B cell (primary cell): ENCODE measurements around the gene HPN. TPM values are rescaled to one million over a fixed set of nuclear protein-coding genes. Genes with fewer than 3 reads are reported as not detected.

Experiments
- ATAC-seq: fragments of 200-7000 bp; cut with Tn5 transposase; one replicate; pipeline ENCODE4 v1.10.0; 2021; ENCODE audit warnings: low read depth, mild to moderate bottlenecking, moderate number of reproducible peaks, moderate library complexity
- CTCF ChIA-PET: fragments of 350-600 bp; sonication (Branson Sonifier 250); formaldehyde crosslinking; loops from one replicate; lab custom pipeline; 2021; ENCODE audit warnings: antibody characterized with exemption, inconsistent platforms; lab: Charles Lee
- POLR2A ChIA-PET: fragments of 350-600 bp; sonication (Branson Sonifier 250); formaldehyde crosslinking; loops from one replicate; lab custom pipeline; 2021; ENCODE audit warnings: antibody characterized with exemption; lab: Charles Lee
- DNase-seq: peaks from one replicate; pipeline ENCODE4 v3.0.0; 2013
- H2AFZ ChIP-seq: 2 replicates; pipeline ENCODE4 v1.6.1; 2012; ENCODE audit warnings: mild to moderate bottlenecking, low read depth, low read length; ENCODE audit not compliant: insufficient read depth, poor library complexity, severe bottlenecking
- H3K27ac ChIP-seq, 2 donors: 1 replicate in 1 of 2; 2 replicates in 1 of 2; pipeline ENCODE4 v1.5.1; 2012 to 2013; ENCODE audit warnings: low read length in 2 of 2, mild to moderate bottlenecking in 2 of 2, moderate library complexity in 1 of 2
- H3K27me3 ChIP-seq, 4 experiments: fragments of 200-600 bp in 1 of 4; sonication (generic) in 1 of 4; replicated peaks in 1 of 4; 1 replicate in 2 of 4; 2 replicates in 2 of 4; pipeline versions ENCODE4 v1.6.1 to v1.7.0; 2013 to 2016; ENCODE audit warnings: low read length in 3 of 4, mild to moderate bottlenecking in 2 of 4, mixed read lengths in 1 of 4, moderate library complexity in 1 of 4; ENCODE audit not compliant: insufficient read depth in 4 of 4, control insufficient read depth in 3 of 4; ENCODE audit errors: control extremely low read depth in 1 of 4
- H3K36me3 ChIP-seq, 2 experiments: replicated peaks in 1 of 2; 1 replicate in 1 of 2; 2 replicates in 1 of 2; pipeline versions ENCODE4 v1.6.1 to v1.7.1; 2013; ENCODE audit warnings: low read length in 1 of 2; ENCODE audit not compliant: insufficient read depth in 2 of 2, control insufficient read depth in 1 of 2; ENCODE audit errors: control extremely low read depth in 1 of 2, extremely low read depth in 1 of 2
- H3K4me1 ChIP-seq, 2 donors: fragments of 200-600 bp in 1 of 2; sonication (generic) in 1 of 2; 1 replicate in 1 of 2; 2 replicates in 1 of 2; pipeline versions ENCODE4 v1.5.1 to v1.6.1; 2013 to 2017; ENCODE audit warnings: low read length in 2 of 2; ENCODE audit not compliant: control insufficient read depth in 2 of 2, insufficient read depth in 2 of 2
- H3K4me2 ChIP-seq: replicated peaks from 2 replicates; pipeline ENCODE3; 2012; ENCODE audit warnings: mild to moderate bottlenecking, low read depth, low read length; ENCODE audit not compliant: poor library complexity, severe bottlenecking
- H3K4me3 ChIP-seq, 5 experiments: fragments of 200-600 bp in 1 of 5; sonication (generic) in 1 of 5; 1 replicate in 3 of 5; 2 replicates in 2 of 5; pipeline versions ENCODE4 v1.5.1 to v1.7.0; 2011 to 2016; ENCODE audit warnings: low read length in 4 of 5, mild to moderate bottlenecking in 4 of 5, low read depth in 2 of 5, control low read depth in 1 of 5, moderate library complexity in 1 of 5; ENCODE audit not compliant: insufficient read depth in 1 of 5; ENCODE audit errors: control extremely low read depth in 1 of 5, extremely low read depth in 1 of 5
- H3K79me2 ChIP-seq: fragments of 200-600 bp; sonication (generic); one replicate; pipeline ENCODE4 v1.6.0; 2016; ENCODE audit warnings: low read length; ENCODE audit not compliant: control insufficient read depth, insufficient read depth
- H3K9ac ChIP-seq: fragments of 200-600 bp; sonication (generic); 2 replicates; pipeline ENCODE4 v1.6.1; 2017; ENCODE audit warnings: mild to moderate bottlenecking, low read length, moderate library complexity
- H3K9me3 ChIP-seq, 3 donors: one replicate each; pipeline versions ENCODE4 v1.6.1 to v1.7.1; 2013; ENCODE audit warnings: low read length in 2 of 3; ENCODE audit not compliant: control insufficient read depth in 2 of 3, insufficient read depth in 1 of 3; ENCODE audit errors: control extremely low read depth in 1 of 3
- H4K20me1 ChIP-seq: 2 replicates; pipeline ENCODE4 v1.6.0; 2012; ENCODE audit warnings: mild to moderate bottlenecking, low read length; ENCODE audit not compliant: insufficient read depth, control insufficient read depth, poor library complexity, severe bottlenecking
- H3K27ac Mint-ChIP-seq: one replicate; pipeline ENCODE4 v1.8.0; 2021; ENCODE audit warnings: mixed read lengths
- H3K27me3 Mint-ChIP-seq: one replicate; pipeline ENCODE4 v1.8.0; 2021; ENCODE audit warnings: mixed read lengths
- H3K4me1 Mint-ChIP-seq: one replicate; pipeline ENCODE4 v1.8.0; 2021; ENCODE audit warnings: mixed read lengths
- H3K4me3 Mint-ChIP-seq: one replicate; pipeline ENCODE4 v1.8.0; 2021; ENCODE audit warnings: mixed read lengths
- H3K9me3 Mint-ChIP-seq: one replicate; pipeline ENCODE4 v1.8.0; 2022; ENCODE audit warnings: mixed read lengths; ENCODE audit not compliant: insufficient read depth
- CTCF ChIP-seq: fragments of 200-600 bp; IDR thresholded peaks from one replicate; pipeline ENCODE4 v1.8.0; 2022; ENCODE audit warnings: antibody characterized with exemption, mild to moderate bottlenecking
- EZH2 ChIP-seq: IDR thresholded peaks from 2 replicates; pipeline ENCODE4 v1.6.1; 2012; ENCODE audit warnings: borderline replicate concordance, low read depth, mild to moderate bottlenecking, moderate library complexity, low read length; ENCODE audit not compliant: insufficient read depth, poor library complexity, severe bottlenecking
- WGBS: methylation state at CpG from one replicate; pipeline ENCODE4 v1.1.5; 2013; ENCODE audit warnings: missing lambda C conversion rate; ENCODE audit not compliant: insufficient coverage; 5-methylcytosine and 5-hydroxymethylcytosine counted together
- intact Hi-C: fragments of 100-400 bp; cut with micrococcal nuclease; formaldehyde crosslinking; loops from one replicate; pipeline ENCODE4 v1.10.0; 2022
- polyA plus RNA-seq: library from polyadenylated mRNA; depleted of rRNA; stranded (reverse); fragments of >200 nt; gene quantifications from 2 replicates; pipeline ENCODE4 v1.2.3, GENCODE V29; 2012
- total RNA-seq, 2 donors: library from RNA; stranded (reverse); fragments of 120-200 nt in 1 of 2; gene quantifications; 1 replicate in 1 of 2; 2 replicates in 1 of 2; pipeline versions ENCODE4 v1.2.3 to v1.2.4, GENCODE V29; 2013 to 2022

HPN gene
- total and polyA plus RNA-seq, 2 donors (not counting 1 experiment from before 2014, with no cell fraction given): 0.30 TPM; not detected in 1

GRCh38 chr19:35107545-35107944, 66.0 kb downstream of the HPN start:
- no peak overlapping the region for H3K9ac ChIP-seq
- ATAC-seq: no peak
- CTCF ChIA-PET: interaction anchor here (1.1 kb wide), 1 partner anchor 10 kb away, joined by 3 read pairs; no protein-coding TSS in a partner anchor

GRCh38 chr19:35108730-35109129, 67.2 kb downstream of the HPN start:
- Histone ChIP-seq H2AFZ (no peak overlapping the region), H3K9me3 (peaks cover 0 to 12% (median 0%) of the 10 kb centered on the region in 3 donors), H4K20me1 (no peaks in the 10 kb centered on the region), H3K4me3 (no peak overlapping the region), H3K27ac (no peak overlapping the region), H3K4me1 (no peaks in the 10 kb centered on the region), H3K9ac (no peak overlapping the region), H3K27me3 (peaks cover 0 to 11% (median 0%) of the 10 kb centered on the region in 4 experiments), H3K4me2 (no peak overlapping the region), H3K79me2 (no peaks in the 10 kb centered on the region), H3K36me3 (no peaks in the 10 kb centered on the region)
- intact Hi-C loops: no loop called here
- WGBS: 79% methylated on average over 11 of the region's 11 CpGs
- ATAC-seq (no peak), DNase-seq (no peak)
- no peak overlapping the region for H3K4me3 Mint-ChIP-seq
- TF ChIP-seq CTCF (no peak), EZH2 (no peak)
- ChIA-PET CTCF (interaction anchor here (0.7 kb wide), 1 partner anchor 532 kb away, joined by 3 read pairs; no protein-coding TSS in a partner anchor), POLR2A (no interaction called here)
- peaks cover 8% of the 10 kb centered on the region for H3K27me3 Mint-ChIP-seq
- no peak overlapping the region for H3K27ac Mint-ChIP-seq
- H3K9me3 Mint-ChIP-seq: no peaks in the 10 kb centered on the region
- H3K4me1 Mint-ChIP-seq: no peaks in the 10 kb centered on the region

More at GRCh38 chr19:35107545-35107944, 66.0 kb downstream of the HPN start:
- Histone ChIP-seq H3K36me3 (no peaks in the 10 kb centered on the region), H2AFZ (no peak overlapping the region), H3K4me2 (no peak overlapping the region), H3K79me2 (no peaks in the 10 kb centered on the region), H3K4me3 (no peak overlapping the region), H3K4me1 (no peaks in the 10 kb centered on the region), H3K27ac (no peak overlapping the region), H3K9me3 (peaks cover 0 to 12% (median 0%) of the 10 kb centered on the region in 3 donors), H4K20me1 (no peaks in the 10 kb centered on the region), H3K27me3 (peaks cover 0 to 9% (median 0%) of the 10 kb centered on the region in 4 experiments)
- peaks cover 8% of the 10 kb centered on the region for H3K27me3 Mint-ChIP-seq
- H3K27ac Mint-ChIP-seq: no peak overlapping the region
- TF ChIP-seq CTCF: no peak
- no peak for TF ChIP-seq EZH2
- no peak for DNase-seq
- H3K4me1 Mint-ChIP-seq: no peaks in the 10 kb centered on the region
- no peaks in the 10 kb centered on the region for H3K9me3 Mint-ChIP-seq
- intact Hi-C loops: no loop called here
- no peak overlapping the region for H3K4me3 Mint-ChIP-seq
- WGBS: 21% methylated on average over 4 of the region's 5 CpGs
- POLR2A ChIA-PET: no interaction called here
